Astrocyte of the spinal cord (primary cell): ENCODE results near the gene FDXACB1.
"Not testable (repeated sequence)": the region's sequence is repeated elsewhere in the genome, so short reads cannot be mapped to it uniquely, and the experiment has no call there.

Experiments used
- DNase-seq: peaks from one replicate; pipeline ENCODE4 v3.0.0; 2011; ENCODE audit warnings: low read depth, low spot score
- H3K4me3 ChIP-seq: 2 replicates; pipeline ENCODE4 v1.5.1; 2011; ENCODE audit warnings: low read depth, mild to moderate bottlenecking, low read length, moderate library complexity
- in situ Hi-C: cut with HindIII; loops from 2 replicates; pipeline ENCODE4 v1.10.0; 2017; ENCODE audit warnings: low sequenced_read_pairs
- TF ChIP-seq, protein P1 (sequence below): IDR thresholded peaks from 2 replicates; pipeline ENCODE4 v1.5.1; 2012; ENCODE audit warnings: low read depth, mild to moderate bottlenecking, low read length, inconsistent platforms

FDXACB1 gene

DNA sequence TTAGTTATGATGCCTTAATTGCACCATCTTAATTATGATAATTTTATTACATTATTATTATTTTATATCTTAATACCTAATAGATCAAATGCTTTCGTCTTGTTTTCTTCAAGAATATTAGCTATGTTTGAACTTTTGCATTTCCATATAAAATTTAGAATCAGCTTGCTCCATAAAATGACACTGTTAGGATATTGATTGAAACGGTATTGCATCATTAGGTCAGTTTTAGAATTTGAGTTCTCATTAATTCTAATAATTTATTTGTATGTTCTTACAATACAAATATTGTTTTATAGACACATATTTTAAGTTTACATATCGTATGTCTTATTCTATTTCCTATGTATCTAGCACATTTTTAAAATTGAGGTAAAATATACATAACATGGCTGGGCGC, 7.1 kb upstream of the FDXACB1 start:
- no peak for DNase-seq
- H3K4me3 ChIP-seq = no peak overlapping the region
- TF ChIP-seq, protein P1, sequence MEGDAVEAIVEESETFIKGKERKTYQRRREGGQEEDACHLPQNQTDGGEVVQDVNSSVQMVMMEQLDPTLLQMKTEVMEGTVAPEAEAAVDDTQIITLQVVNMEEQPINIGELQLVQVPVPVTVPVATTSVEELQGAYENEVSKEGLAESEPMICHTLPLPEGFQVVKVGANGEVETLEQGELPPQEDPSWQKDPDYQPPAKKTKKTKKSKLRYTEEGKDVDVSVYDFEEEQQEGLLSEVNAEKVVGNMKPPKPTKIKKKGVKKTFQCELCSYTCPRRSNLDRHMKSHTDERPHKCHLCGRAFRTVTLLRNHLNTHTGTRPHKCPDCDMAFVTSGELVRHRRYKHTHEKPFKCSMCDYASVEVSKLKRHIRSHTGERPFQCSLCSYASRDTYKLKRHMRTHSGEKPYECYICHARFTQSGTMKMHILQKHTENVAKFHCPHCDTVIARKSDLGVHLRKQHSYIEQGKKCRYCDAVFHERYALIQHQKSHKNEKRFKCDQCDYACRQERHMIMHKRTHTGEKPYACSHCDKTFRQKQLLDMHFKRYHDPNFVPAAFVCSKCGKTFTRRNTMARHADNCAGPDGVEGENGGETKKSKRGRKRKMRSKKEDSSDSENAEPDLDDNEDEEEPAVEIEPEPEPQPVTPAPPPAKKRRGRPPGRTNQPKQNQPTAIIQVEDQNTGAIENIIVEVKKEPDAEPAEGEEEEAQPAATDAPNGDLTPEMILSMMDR = no peak
- in situ Hi-C loops = no loop called here

DNA sequence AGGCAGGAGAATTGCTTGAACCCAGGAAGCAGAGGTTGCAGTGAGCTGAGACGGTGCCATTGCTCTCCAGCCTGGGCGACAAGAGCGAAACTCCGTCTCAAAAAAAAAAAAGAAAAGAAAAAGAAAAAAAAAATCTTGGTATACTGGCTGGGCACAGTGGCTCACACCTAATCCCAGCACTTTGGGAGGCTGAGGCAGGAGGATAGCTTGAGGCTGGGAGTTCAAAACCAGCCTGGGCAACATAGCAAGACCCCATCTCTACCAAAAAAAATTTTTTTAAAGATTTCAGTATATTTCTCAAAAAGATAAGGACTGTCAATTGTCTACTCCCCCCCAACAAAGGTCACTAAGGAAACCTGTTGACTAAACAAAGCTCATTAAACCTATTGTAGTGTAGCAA, 6.1 kb upstream of the FDXACB1 start:
- H3K4me3 ChIP-seq, DNase-seq, in situ Hi-C loops: not testable (repeated sequence)

DNA sequence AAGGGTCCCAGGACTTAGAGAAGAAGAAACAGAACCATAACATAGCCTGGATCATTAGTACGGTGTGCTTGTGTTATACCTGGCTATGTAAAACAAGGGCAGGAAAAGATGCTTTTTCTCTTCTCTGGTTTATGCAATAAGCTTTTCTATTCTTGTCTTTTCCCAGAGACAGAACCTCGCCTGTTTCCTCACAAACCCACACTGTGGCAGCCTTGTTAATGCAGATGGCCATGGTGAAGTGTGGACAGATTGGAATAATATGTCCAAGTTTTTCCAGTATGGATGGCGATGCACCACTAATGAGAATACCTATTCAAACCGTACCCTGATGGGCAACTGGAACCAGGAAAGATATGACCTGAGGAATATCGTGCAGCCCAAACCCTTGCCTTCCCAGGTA, 3.2 kb upstream of the FDXACB1 start:
- in situ Hi-C loops = no loop called here

DNA sequence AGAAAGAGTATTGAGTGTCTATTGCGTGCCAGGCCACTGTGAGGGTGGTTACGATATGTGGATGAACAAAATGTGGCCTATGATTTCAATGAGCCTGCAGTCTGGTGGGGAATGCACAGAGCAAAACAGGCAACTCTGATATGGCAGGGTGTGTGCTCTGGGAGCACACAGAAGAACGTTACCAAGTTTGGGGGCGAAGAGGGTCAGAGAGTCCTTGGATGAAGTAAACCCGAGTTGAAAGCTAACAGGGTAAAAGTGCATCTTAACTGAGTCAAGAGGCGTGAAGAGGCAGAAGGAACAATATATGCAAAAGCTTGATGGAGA, 634 bp upstream of the FDXACB1 start:
- no peak for DNase-seq
- in situ Hi-C loops = no loop called here
- TF ChIP-seq, protein P1 = no peak
- H3K4me3 ChIP-seq = peak overlapping the region; percentile 69

More for the DNA sequence above, 3.2 kb upstream of the FDXACB1 start:
- TF ChIP-seq, protein P1 = no peak
- no peak overlapping the region for H3K4me3 ChIP-seq
- DNase-seq = no peak

DNA sequence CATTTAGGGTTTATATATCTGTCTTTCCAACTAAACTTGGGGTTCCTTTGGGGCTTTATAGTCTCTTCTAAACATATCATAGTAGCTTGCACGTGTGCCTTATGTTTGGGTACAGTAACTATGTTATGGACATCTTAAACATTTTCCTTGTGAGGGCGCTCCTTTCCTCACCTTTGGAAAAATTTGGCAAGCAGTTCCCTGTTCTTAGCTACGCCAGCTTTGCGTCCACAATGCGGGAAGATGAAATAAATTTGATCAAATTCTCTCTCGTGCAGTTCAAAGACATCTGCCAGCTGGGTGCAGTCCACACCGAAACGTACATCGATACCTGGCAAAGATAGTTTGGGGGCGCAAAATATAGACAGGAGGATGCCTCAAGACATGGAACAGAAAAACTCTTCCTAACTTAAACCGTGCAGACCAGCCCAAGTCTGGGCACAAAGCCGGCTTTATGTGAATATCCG, 548 bp downstream of the FDXACB1 start:
- H3K4me3 ChIP-seq = peak overlapping the region; percentile 69
- in situ Hi-C loops = no loop called here
- no peak for DNase-seq
- TF ChIP-seq, protein P1 = no peak

DNA sequence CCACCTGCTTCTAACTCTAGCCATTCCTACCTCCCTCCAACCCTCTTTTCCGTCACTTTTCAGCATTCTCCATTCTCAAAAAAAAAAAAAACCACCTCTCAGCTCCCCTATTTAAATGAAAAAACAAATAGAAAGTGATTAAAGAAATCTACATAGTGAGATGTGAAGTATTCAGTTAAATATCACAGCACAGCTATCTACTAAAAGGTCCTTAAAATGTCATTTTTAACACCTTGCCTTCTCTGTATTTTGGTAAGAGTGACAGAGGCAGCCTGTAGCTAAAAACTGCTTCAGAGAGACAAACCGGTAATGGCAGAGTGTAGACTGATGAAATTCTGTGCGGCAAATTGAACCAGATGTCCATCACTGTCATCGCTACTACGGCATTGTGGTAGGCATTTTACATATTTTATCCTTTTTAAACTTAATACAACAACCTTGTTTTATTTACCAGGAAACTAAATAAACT, 7.2 kb downstream of the FDXACB1 start:
- in situ Hi-C loops = no loop called here
- no peak for DNase-seq
- TF ChIP-seq, protein P1 = no peak
- peak overlapping the region; percentile 58 for H3K4me3 ChIP-seq

DNA sequence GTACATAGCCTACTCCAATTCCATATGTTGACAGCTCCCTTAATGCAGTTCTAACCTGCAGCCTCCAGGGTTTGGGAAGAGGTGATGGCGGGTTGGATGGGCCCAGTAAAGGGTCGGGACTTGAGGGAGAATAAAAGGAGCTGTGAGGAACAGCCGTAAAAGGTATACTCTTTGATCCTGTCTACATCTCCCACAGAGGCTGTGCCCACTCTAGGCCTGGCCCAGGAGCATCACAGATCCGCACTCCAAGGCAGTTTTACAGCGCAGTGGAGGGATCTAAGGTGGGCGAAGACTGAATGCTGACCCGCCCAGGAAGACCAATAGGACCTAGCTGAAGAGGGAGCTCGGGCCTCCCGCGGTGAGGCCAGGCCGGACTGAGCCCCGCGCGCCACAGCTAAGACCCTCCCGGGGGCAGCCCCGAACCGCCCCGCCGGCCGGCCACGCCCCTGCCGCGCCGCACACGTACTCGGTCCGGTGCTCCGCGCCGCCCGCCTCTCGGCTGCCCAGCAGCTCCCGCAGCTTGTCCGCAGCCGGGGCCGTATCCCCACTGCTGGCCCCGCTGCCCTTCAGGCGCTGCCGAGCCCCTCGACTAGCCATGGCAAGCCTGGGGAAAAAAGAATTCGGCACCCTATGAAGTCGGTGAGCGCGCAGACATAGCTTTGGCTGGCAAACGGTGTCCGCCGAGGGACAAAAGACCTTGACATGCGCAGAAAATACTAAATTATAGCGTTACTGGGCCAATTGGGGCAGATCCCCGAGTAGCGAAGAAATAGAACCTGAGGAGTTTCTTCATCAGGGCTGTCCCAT, 7.9 kb downstream of the FDXACB1 start, which contains the start of gene ALG9:
Gene ALG9 (minus strand): TSS at position 696 of the 807 bp plus-strand sequence. CDS start 99 bp downstream, at position 597.
- in situ Hi-C loops = no loop called here
- peak within 1 kb of the TSS; percentile 58 for H3K4me3 ChIP-seq
- peak; percentile 85 for DNase-seq
- TF ChIP-seq, protein P1 = peak; percentile 52
